ENCODE measurements around the gene BNIP1. TPM values are rescaled to one million over a fixed set of nuclear protein-coding genes. Genes with fewer than 3 reads are reported as not detected.

Gene BNIP1
- total and polyA plus RNA-seq, 2 donors (not counting 3 experiments of a cell fraction or from before 2014, with no cell fraction given) = 19.7 to 22.6 TPM

DNA sequence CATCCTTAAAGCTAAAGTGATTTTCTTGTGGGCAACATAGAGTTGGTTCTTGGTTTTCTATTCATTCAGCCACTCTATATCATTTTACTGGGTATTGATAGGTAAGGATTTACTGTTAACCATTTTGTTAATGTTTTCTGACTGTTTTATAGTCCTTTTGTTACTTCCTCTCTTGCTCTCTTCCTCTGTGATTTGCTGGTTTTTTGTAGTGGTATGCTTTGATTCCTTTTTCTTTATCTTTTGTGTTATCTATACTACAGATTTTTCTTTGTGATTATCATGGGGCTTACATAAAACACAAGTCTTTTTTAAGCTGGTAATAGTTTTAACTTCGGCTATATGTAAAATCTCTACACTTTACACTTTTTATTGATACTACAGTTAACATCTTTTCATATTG, 44.9 kb upstream of the BNIP1 start:
- Histone ChIP-seq H4K20me1 (replicated peaks; ENCODE audit: control insufficient read depth, extremely low read depth, insufficient read depth, low read length) (no peaks in the 10 kb centered on the region), H3K4me2 (ENCODE audit: insufficient read depth, low read length) (no peak overlapping the region), H3K9me3 (replicated peaks; ENCODE audit: control insufficient read depth, insufficient read depth, low read length) (no peaks in the 10 kb centered on the region), H3K79me2 (ENCODE audit: control insufficient read depth, insufficient read depth, low read length) (no peaks in the 10 kb centered on the region), H3K36me3 (ENCODE audit: control insufficient read depth in 2 of 2, extremely low read depth in 1 of 2, insufficient read depth in 2 of 2, low read length in 2 of 2) (no peaks in the 10 kb centered on the region), H3K9me1 (replicated peaks; ENCODE audit: control insufficient read depth, extremely low read depth, insufficient read depth, low read length) (no peaks in the 10 kb centered on the region), H3K4me3 (replicated peaks in 1 of 3; ENCODE audit: insufficient read depth in 1 of 3, low read depth in 1 of 3, low read length in 3 of 3) (no peak overlapping the region), H3K27me3 (ENCODE audit: control insufficient read depth in 2 of 2, insufficient read depth in 2 of 2, low read length in 2 of 2) (no peaks in the 10 kb centered on the region), H3K4me1 (ENCODE audit: control insufficient read depth, extremely low read depth, insufficient read depth, low read length) (peaks cover 4% of the 10 kb centered on the region), H3K9ac (replicated peaks; ENCODE audit: extremely low read depth, insufficient read depth, low read length) (no peak overlapping the region), H3K27ac (ENCODE audit: insufficient read depth, low read depth, low read length) (no peak overlapping the region), H2AFZ (ENCODE audit: low read depth, low read length) (no peak overlapping the region)
- ChIA-PET CTCF (interaction anchor here (1.1 kb wide), 1 partner anchor 42 kb away, joined by 3 read pairs; no protein-coding TSS in a partner anchor), POLR2A (no interaction called here)
- TF ChIP-seq GATA2 (IDR thresholded peaks at IDR 0.05; ENCODE audit: insufficient read depth, insufficient read length, low read depth, low read length) = no peak
- TF ChIP-seq FOS (IDR thresholded peaks at IDR 0.05; ENCODE audit: borderline replicate concordance, insufficient read depth, low read length) = no peak
- TF ChIP-seq POLR2A (IDR thresholded peaks at IDR 0.05; ENCODE audit: low read depth, low read length) = no peak
- TF ChIP-seq MYC (IDR thresholded peaks at IDR 0.05; ENCODE audit: low read depth, low read length) = no peak
- TF ChIP-seq CTCF (IDR thresholded peaks at IDR 0.05; ENCODE audit: extremely low read depth in 1 of 2, insufficient read depth in 1 of 2, low read depth in 1 of 2, low read length in 2 of 2) = no peak
- TF ChIP-seq, protein P1, sequence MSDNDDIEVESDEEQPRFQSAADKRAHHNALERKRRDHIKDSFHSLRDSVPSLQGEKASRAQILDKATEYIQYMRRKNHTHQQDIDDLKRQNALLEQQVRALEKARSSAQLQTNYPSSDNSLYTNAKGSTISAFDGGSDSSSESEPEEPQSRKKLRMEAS (IDR thresholded peaks at IDR 0.05; ENCODE audit: insufficient read depth, insufficient read length) = no peak
- BruUV-seq (replicated peaks) = no TSS peak
- DNase-seq (ENCODE audit: low read depth, low spot score) (no peak), FAIRE-seq (no peak)
- dilution Hi-C loops (cut with MboI; ENCODE audit: extremely low pct_ligation_motif_present, low sequenced_read_pairs) (no loop called here), intact Hi-C loops (cut with micrococcal nuclease) (no loop called here)

DNA sequence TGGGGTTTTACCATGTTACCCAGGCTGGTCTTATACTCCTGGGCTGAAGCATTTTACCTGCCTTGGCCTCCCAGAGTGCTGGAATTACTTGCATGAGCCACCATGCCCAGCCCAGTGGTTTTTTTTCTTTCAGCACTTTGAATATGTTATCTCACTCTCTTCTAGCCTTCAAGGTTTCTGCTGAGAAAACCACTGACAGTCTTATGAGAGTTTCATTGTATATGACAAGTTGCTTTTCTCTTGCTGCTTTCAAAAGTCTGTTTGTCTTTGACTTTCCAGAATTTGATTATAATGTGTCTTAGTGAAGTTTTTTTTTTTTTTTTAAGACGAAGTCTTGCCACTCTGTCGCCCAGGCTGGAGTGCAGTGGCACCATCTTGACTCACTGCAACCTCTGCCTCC, 43.1 kb upstream of the BNIP1 start:
- Histone ChIP-seq H2AFZ (ENCODE audit: low read depth, low read length) (no peak overlapping the region), H3K27ac (ENCODE audit: insufficient read depth, low read depth, low read length) (no peak overlapping the region), H3K4me2 (ENCODE audit: insufficient read depth, low read length) (no peak overlapping the region), H3K27me3 (ENCODE audit: control insufficient read depth in 2 of 2, insufficient read depth in 2 of 2, low read length in 2 of 2) (no peaks in the 10 kb centered on the region), H3K9ac (replicated peaks; ENCODE audit: extremely low read depth, insufficient read depth, low read length) (no peak overlapping the region), H3K79me2 (ENCODE audit: control insufficient read depth, insufficient read depth, low read length) (no peaks in the 10 kb centered on the region), H3K4me3 (replicated peaks in 1 of 3; ENCODE audit: insufficient read depth in 1 of 3, low read depth in 1 of 3, low read length in 3 of 3) (no peak overlapping the region), H3K36me3 (ENCODE audit: control insufficient read depth in 2 of 2, extremely low read depth in 1 of 2, insufficient read depth in 2 of 2, low read length in 2 of 2) (no peaks in the 10 kb centered on the region), H3K4me1 (ENCODE audit: control insufficient read depth, extremely low read depth, insufficient read depth, low read length) (no peaks in the 10 kb centered on the region), H3K9me1 (replicated peaks; ENCODE audit: control insufficient read depth, extremely low read depth, insufficient read depth, low read length) (no peaks in the 10 kb centered on the region), H4K20me1 (replicated peaks; ENCODE audit: control insufficient read depth, extremely low read depth, insufficient read depth, low read length) (no peaks in the 10 kb centered on the region), H3K9me3 (replicated peaks; ENCODE audit: control insufficient read depth, insufficient read depth, low read length) (no peaks in the 10 kb centered on the region)
- FAIRE-seq (no peak), DNase-seq (ENCODE audit: low read depth, low spot score) (no peak)
- BruUV-seq (replicated peaks) = no TSS peak
- dilution Hi-C loops (cut with MboI; ENCODE audit: extremely low pct_ligation_motif_present, low sequenced_read_pairs) (no loop called here), intact Hi-C loops (cut with micrococcal nuclease) (no loop called here)
- CTCF ChIA-PET = no interaction called here
- POLR2A ChIA-PET = no interaction called here
- TF ChIP-seq POLR2AphosphoS5 (IDR thresholded peaks at IDR 0.05; ENCODE audit: insufficient read depth, low read depth, low read length) (no peak), JUN (IDR thresholded peaks at IDR 0.05; ENCODE audit: borderline replicate concordance, insufficient read depth, insufficient read length, low read depth) (no peak), EZH2 (IDR thresholded peaks at IDR 0.05; ENCODE audit: borderline replicate concordance, low read depth, low read length, severe bottlenecking) (no peak), POLR2A (IDR thresholded peaks at IDR 0.05; ENCODE audit: low read depth, low read length) (no peak), CTCF (IDR thresholded peaks at IDR 0.05; ENCODE audit: extremely low read depth in 1 of 2, insufficient read depth in 1 of 2, low read depth in 1 of 2, low read length in 2 of 2) (no peak), GATA2 (IDR thresholded peaks at IDR 0.05; ENCODE audit: insufficient read depth, insufficient read length, low read depth, low read length) (no peak), MYC (IDR thresholded peaks at IDR 0.05; ENCODE audit: low read depth, low read length) (no peak), FOS (IDR thresholded peaks at IDR 0.05; ENCODE audit: borderline replicate concordance, insufficient read depth, low read length) (no peak)
- TF ChIP-seq, protein P1 (IDR thresholded peaks at IDR 0.05; ENCODE audit: insufficient read depth, insufficient read length) = no peak

All from endothelial cell of umbilical vein (primary cell).